Measurements from ENCODE around the gene CHCT1.

CHCT1 gene

GRCh38 chr17:60439501-60439900 lies 17.2 kb downstream of the CHCT1 start:
- no peak for DNase-seq (ENCODE audit: low read depth in 1 of 2, low spot score in 1 of 2)

GRCh38 chr17:60442271-60443173 lies 20.2 kb downstream of the CHCT1 start:
- DNase-seq (ENCODE audit: low read depth in 1 of 2, low spot score in 1 of 2) = no peak

- no peak for DNase-seq (ENCODE audit: low read depth in 1 of 2, low spot score in 1 of 2)
Measured at GRCh38 chr17:60443713-60444112, 21.4 kb downstream of the CHCT1 start.

GRCh38 chr17:60445144-60445543 lies 22.9 kb downstream of the CHCT1 start:
- DNase-seq (ENCODE audit: low read depth in 1 of 2, low spot score in 1 of 2) = no peak

GRCh38 chr17:60447375-60447774 lies 25.1 kb downstream of the CHCT1 start:
- no peak for DNase-seq (ENCODE audit: low read depth in 1 of 2, low spot score in 1 of 2)

- no peak for DNase-seq (ENCODE audit: low read depth in 1 of 2, low spot score in 1 of 2)
Measured at GRCh38 chr17:60451071-60451470, 28.8 kb downstream of the CHCT1 start.

GRCh38 chr17:60451965-60452364 lies 29.7 kb downstream of the CHCT1 start:
- no peak for DNase-seq (ENCODE audit: low read depth in 1 of 2, low spot score in 1 of 2)

GRCh38 chr17:60455378-60455777 lies 33.1 kb downstream of the CHCT1 start:
- no peak for DNase-seq (ENCODE audit: low read depth in 1 of 2, low spot score in 1 of 2)

- no peak for DNase-seq (ENCODE audit: low read depth in 1 of 2, low spot score in 1 of 2)
Measured at GRCh38 chr17:60457148-60457547, 34.9 kb downstream of the CHCT1 start.

- no peak for DNase-seq (ENCODE audit: low read depth in 1 of 2, low spot score in 1 of 2)
Measured at GRCh38 chr17:60461584-60461983, 39.3 kb downstream of the CHCT1 start.

GRCh38 chr17:60463157-60463835 lies 41.0 kb downstream of the CHCT1 start:
- DNase-seq (ENCODE audit: low read depth in 1 of 2, low spot score in 1 of 2) = no peak

GRCh38 chr17:60464343-60464742 lies 42.1 kb downstream of the CHCT1 start:
- DNase-seq (ENCODE audit: low read depth in 1 of 2, low spot score in 1 of 2) = no peak

- no peak for DNase-seq (ENCODE audit: low read depth in 1 of 2, low spot score in 1 of 2)
Measured at GRCh38 chr17:60468371-60468770, 46.1 kb downstream of the CHCT1 start.

GRCh38 chr17:60471451-60471850 lies 49.2 kb downstream of the CHCT1 start:
- no peak for DNase-seq (ENCODE audit: low read depth in 1 of 2, low spot score in 1 of 2)

- no peak for DNase-seq (ENCODE audit: low read depth in 1 of 2, low spot score in 1 of 2)
Measured at GRCh38 chr17:60472449-60472848, 50.2 kb downstream of the CHCT1 start.

GRCh38 chr17:60473788-60474187 lies 51.5 kb downstream of the CHCT1 start:
- DNase-seq (ENCODE audit: low read depth in 1 of 2, low spot score in 1 of 2) = no peak

Data from activated T-helper 1 cell treated with anti-CD3 and anti-CD28 coated beads, Interleukin-2, amount 50 U/mL, for 16 hours (primary cell).